HG02884 (cell line): ENCODE data around the gene NFATC4.
"Not testable (repeated sequence)": the region's sequence is repeated elsewhere in the genome, so short reads cannot be mapped to it uniquely, and the experiment has no call there.

ENCODE experiments used
- ATAC-seq: cut with Tn5 transposase; IDR thresholded peaks from one replicate; pipeline ENCODE4 v1.9.1; 2021; ENCODE audit warnings: mild to moderate bottlenecking, moderate library complexity; ENCODE audit not compliant: unreplicated experiment

NFATC4 gene

GRCh38 chr14:24387579-24387978, 19.6 kb downstream of the NFATC4 start:
- ATAC-seq = not testable (repeated sequence)

GRCh38 chr14:24388474-24389179, 20.6 kb downstream of the NFATC4 start:
- no peak for ATAC-seq

DNA sequence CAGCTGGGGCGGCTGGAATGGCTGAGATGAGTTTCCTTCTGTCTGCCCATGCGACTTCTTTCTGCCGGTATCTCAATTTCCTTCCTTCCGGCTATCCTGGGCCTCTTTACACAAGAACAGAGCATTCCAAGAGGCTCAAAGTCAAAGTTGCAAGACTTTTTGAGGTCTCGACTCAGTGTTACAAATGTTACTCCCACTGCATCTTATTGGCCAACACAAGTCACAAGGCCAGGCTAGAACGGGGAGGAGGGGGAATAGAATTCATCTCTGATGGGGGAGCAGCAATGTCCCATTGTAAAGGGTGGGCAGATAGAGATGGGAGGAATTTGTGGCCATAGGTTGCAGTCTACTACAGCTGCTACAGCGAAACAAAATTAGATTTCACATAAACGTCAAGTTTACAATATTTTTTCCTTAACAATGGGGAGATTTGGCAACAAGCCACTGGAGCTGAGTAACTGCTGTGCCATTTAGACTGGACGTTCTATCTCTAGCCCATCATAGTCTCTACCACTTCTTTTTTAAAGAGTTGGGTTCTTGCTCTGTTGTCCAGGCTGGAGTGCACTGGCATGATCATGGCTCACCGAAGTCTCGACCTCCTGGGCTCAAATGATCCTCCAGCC, 21.4 kb downstream of the NFATC4 start:
- ATAC-seq = no peak

- no peak for ATAC-seq
Observed at GRCh38 chr14:24390701-24391468, 22.9 kb downstream of the NFATC4 start.

DNA sequence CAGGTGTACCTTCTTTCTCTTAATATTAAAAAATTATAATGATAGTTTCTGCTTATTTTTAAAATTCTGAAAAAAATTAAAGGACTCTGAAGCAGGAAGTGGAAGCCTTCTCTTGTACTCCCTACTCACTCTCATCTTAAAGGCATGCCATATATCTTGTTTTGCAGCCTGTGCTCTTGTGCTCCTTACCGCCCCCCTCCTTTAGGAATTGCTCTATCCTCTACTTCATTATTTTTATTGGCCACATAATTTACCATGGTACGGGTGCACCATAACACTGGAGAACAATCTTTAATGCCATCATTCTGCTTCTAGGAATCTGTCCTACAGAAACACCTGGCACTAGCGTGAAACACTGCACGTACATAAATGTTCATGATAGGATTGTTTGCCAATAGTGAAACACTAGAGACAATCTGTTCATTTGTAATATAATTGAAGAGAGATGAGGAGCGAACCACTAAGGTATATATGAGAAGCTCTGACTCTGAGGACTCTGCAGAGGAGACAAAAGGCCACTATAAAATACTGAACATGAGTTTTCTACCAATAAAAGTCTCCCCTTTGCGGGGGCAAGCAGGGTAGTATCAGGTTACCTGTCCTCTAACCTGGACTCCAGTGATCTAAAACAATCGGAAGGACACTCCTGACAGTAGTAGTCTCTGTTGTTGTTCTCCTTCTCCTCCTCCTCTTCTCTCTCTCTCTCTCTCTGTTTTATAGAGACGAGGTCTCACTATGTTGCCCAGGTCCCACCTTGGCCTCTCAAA, 24.5 kb downstream of the NFATC4 start:
- ATAC-seq = no peak

GRCh38 chr14:24394275-24394674, 26.3 kb downstream of the NFATC4 start:
- ATAC-seq = no peak

DNA sequence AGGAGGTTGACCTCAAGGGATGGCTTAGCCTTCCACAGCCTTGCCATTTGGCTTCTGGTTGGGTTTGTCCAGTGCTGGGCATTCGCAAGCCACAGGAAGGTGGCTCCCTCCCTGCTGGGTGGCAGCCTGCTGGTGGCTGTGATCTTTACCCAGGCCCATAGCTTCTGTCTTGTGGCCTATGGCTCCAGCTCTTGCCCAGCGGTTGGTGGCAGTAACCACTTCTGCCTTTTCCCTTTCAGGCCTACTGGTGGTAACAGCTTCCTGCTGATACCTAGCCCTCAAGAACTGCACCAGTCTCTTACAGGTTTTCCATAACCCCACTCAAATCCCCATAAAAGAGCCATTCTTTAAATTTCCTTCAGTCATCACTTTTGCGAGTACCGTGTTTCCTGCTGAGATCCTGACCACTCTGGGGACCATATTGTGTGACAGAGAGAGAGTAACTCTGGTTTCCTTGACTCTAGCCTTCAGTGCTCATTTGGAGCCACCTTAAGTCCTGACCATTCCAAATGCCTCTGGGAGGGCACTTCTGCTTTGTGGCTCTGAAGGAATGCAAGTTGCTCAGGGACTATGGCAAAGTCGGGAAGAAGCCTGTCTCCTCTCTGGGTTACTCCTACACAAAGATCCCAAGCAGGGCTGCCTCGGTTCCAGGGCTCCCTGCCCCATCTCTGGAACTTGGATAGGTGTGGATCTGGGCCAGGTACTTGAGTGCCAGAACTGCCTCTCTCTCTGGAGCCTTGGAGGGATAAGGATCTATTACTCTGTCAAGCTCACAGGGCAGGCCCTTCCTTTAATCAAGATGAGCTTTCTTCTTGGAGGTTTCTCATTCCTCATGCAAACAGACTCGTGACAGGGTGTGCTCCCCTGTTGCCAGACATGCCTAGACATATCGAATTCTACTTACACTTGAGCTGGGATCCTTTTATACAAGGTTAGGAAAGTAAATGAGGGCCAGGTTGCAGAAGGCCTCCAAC, 27.9 kb downstream of the NFATC4 start:
- ATAC-seq = no peak

DNA sequence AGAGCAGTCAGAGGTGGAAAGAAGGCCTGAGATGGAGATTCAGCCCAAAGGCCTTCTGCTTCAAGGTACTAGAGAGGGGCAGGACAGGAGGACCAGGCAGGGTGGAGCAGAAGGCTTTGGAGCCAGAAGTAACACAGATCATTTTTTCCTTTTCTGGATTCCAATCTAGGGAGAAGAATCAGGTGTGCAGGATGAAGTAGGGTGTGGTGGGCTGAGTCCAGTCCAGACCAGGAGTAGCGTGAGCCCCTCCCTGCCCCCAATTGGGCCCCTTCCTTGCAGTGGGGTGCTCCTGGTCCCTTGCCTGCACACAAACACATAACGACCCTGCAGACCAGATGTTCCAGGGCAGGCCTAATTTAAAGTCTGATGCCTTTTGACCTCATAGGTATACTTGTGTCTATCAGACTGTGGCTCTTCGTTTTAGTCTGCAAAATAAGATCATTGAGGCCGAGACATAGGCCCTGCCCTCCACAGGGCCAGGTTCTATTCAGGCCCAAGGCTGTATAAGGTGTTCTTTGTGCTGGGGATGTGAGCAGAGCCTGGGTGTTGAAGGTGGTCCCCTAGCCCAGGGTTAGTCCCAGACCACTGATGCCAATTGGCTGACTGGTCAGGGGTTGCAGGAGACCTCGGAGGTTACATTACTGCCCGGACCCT, 29.8 kb downstream of the NFATC4 start:
- ATAC-seq = no peak

GRCh38 chr14:24398293-24398652, 30.3 kb downstream of the NFATC4 start:
- ATAC-seq = no peak

GRCh38 chr14:24398653-24399446, 30.9 kb downstream of the NFATC4 start, which contains the start of gene NYNRIN:
NYNRIN (plus strand) TSS chr14:24399003; CDS start chr14:24399247, 244 bp downstream.
- no peak for ATAC-seq

DNA sequence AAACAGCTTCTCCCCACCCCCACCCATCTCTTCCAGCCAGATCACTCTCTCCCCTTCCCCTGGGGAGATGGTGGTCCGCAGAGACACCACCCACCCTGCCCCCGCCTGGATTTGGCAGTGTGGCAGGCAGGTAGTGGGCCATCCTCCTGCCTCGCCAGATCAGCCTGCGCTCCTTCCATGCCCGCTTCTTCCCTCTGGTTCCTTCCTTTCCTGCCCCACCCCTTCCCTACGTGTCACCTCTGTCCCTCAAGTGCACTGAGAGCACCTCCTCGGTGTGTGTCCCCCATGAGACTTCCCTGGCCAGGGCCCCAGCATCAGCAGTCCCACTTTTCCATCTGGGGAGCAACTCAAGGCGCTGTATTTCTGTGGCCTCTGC, 31.5 kb downstream of the NFATC4 start:
- ATAC-seq = no peak

DNA sequence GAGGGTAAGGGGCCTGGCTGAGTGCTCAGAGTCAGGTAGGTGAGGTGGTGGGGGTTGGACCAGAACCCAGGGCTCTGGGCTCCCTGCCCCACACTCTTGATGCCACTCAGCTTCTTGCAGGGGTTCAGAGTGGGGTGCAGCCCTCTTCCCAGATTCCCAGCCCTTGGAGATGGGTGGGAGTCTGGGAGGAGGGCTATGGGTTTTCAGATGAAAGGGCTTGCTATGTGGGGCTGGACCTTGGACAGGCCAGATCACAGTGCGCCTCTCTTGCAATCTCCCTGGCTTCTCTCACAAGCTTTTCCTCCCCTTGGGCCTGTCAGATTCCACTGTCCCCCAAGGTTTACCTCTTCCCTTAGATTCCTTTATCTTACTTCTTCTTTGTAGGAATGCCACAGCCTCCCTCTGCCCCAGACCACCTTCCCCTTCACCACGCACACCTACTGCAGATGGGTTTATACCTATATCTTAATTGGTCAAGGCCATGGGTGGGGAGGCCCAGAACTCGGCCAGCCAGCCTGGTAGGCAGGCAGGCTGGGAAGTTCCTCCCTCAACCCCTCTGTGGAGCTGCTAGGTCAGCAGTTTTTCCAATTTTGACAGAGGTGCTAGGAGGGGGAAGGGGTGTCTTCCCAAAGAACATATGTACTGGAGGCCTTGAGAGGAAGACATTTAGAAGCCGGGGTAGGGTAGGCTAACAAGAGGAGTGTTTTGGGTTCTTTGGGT, 32.2 kb downstream of the NFATC4 start:
- no peak for ATAC-seq

DNA sequence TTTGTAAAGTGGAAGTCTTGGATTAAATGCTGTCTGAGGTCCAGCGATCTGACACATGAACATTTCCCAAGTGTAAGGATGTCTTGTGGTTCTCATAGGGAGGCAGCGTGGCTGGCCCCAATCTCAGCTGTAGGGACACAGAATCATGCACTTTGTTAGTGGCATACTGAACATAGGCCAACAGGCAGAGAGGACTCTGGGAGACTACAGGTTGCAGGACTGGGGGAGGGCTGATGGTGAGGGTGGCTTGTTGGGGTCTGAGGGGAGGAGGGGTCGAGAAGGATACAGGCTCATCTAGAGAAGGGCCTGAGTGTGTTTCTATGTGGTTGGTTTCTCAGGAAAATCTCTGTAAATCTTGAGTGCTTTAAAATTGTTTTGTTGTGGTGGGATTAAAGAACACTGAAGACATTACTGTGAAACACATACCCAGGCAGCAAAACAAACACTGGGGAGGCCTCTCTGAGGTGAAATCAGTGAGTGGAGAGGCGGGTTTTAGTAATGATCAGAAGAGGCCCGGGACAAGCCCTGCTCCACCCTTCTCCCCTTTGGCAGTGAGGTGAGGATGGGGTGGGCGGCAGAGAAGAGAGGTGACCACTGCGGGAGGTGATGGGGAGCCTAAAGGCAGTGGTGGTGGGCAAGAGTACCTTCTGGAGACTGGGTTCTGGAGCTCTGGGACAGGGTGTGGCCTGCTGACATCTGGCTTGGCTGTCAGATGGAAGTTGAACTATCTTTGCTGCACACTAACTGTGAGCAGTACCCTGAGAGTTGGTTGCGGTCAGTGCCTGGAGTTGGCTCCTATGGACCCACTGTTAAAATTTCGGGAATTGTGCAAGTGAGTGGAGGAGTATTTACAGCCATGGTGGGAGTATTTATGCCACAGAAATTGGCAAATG, 34.1 kb downstream of the NFATC4 start:
- ATAC-seq = no peak

DNA sequence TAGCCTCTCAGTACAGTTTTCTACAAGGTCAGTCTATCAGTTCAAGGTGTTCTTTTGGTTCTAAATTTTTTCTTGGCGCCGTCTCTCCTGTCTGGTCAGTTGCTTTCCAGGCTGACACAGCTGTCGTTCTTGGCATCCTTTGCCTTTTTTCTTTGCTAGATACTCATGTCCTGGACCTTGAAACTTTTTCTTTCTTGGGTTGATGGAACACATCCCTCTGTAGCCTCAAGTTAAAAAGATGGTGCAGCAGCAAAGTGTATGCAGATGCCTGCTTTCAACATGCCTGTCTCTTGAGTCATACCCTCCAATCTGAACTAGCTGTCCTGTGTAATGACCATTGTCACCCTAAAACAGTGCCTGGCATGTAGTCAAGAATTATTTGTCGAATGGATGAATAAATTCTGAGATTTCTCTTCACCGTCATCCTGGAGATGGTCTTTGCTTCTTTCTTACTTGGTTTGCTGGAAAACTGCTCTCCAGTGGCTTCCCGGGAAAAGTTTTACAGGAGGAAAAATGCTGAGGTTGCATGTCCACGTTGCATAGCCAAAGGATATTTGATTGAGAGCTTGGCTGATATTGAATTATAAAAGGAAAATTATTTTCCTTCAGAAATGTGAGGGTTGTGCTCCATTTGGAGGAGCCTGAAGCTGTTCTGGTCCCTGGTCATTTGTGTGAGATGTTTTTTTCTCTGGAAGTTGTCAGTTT, 35.5 kb downstream of the NFATC4 start:
- ATAC-seq = no peak

DNA sequence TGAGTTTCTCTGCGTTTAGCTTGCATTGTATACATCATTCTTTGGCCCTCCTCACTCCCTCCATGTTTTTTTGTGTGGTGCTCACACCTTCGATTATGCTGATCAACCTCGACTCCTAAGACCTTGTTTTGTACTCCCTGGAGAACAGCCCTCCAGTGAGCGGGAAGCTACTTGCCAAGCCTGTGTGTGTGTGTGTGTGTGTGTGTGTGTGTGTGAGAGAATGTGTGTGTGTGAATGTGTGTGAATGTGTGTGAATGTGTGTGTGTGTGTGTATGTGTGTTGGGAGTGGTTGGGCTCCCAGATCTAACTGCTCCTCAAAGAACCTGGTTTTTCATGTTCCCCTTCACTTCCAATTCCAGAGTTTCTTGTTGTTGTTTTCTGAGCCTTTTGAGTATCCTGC, 36.8 kb downstream of the NFATC4 start:
- no peak for ATAC-seq

- no peak for ATAC-seq
Observed at GRCh38 chr14:24406416-24406815, 38.4 kb downstream of the NFATC4 start.
